Spleen (tissue), 11 donors: Measurements from ENCODE around the gene GMDS. TPM values are rescaled to one million over a fixed set of nuclear protein-coding genes. Genes with fewer than 3 reads are reported as not detected.

ENCODE experiments used
- DNase-seq: peaks from one replicate; pipeline ENCODE4 v3.0.0-alpha.2; 2020
- H3K27ac ChIP-seq, 8 donors: fragments of 200-600 bp; sonication (generic) in 7 of 8; 1 replicate in 4 of 8; 2 replicates in 4 of 8; pipeline versions ENCODE4 v1.5.0 to v1.8.0; 2016 to 2021; ENCODE audit warnings: inconsistent platforms in 4 of 8, mild to moderate bottlenecking in 4 of 8, moderate library complexity in 1 of 8
- H3K27me3 ChIP-seq, 7 donors: fragments of 200-600 bp; sonication (generic) in 6 of 7; replicated peaks in 1 of 7; 1 replicate in 4 of 7; 2 replicates in 3 of 7; pipeline versions ENCODE4 v1.5.0 to v1.8.0; 2016 to 2021; ENCODE audit warnings: inconsistent platforms in 3 of 7, mild to moderate bottlenecking in 1 of 7
- H3K36me3 ChIP-seq, 6 donors: fragments of 200-600 bp; sonication (generic) in 5 of 6; 1 replicate in 4 of 6; 2 replicates in 2 of 6; pipeline versions ENCODE4 v1.5.0 to v1.8.0; 2016 to 2021; ENCODE audit warnings: inconsistent platforms in 2 of 6
- H3K4me1 ChIP-seq, 6 donors: fragments of 200-600 bp; sonication (generic) in 5 of 6; 1 replicate in 3 of 6; 2 replicates in 3 of 6; pipeline versions ENCODE4 v1.5.0 to v1.8.0; 2016 to 2021; ENCODE audit warnings: inconsistent platforms in 3 of 6
- H3K4me3 ChIP-seq, 8 donors: fragments of 200-600 bp; sonication (generic) in 7 of 8; 1 replicate in 4 of 8; 2 replicates in 4 of 8; pipeline versions ENCODE4 v1.5.0 to v1.8.0; 2016 to 2021; ENCODE audit warnings: inconsistent platforms in 4 of 8, mild to moderate bottlenecking in 4 of 8, moderate library complexity in 2 of 8
- H3K9me3 ChIP-seq, 8 donors: fragments of 200-600 bp; sonication (generic) in 7 of 8; 1 replicate in 4 of 8; 2 replicates in 4 of 8; pipeline versions ENCODE4 v1.5.0 to v1.8.0; 2016 to 2021; ENCODE audit warnings: inconsistent platforms in 4 of 8
- POLR2A ChIP-seq, 3 donors: fragments of 450-650 bp; IDR thresholded peaks; one replicate each; pipeline ENCODE4 v1.5.1; 2017; ENCODE audit warnings: antibody characterized with exemption in 3 of 3, mild to moderate bottlenecking in 1 of 3
- POLR2AphosphoS5 ChIP-seq, 3 donors: sonication (generic); formaldehyde crosslinking; IDR thresholded peaks; one replicate each; pipeline ENCODE4 v1.5.1; 2017; ENCODE audit warnings: antibody characterized with exemption in 3 of 3
- WGBS, 5 donors: extraction: QIAGEN DNeasy Blood & Tissue Kit in 3 of 5; methylation state at CpG; one replicate each; pipeline versions ENCODE4 v1.1.5 to v1.1.7; 2013 to 2018; 5-methylcytosine and 5-hydroxymethylcytosine counted together
- intact Hi-C: fragments of 100-400 bp; cut with DNase I; formaldehyde crosslinking; loops from one replicate; pipeline ENCODE4 v1.15.0; 2023; ENCODE audit warnings: low total_unique reads
- polyA plus RNA-seq, 3 donors: library from polyadenylated mRNA; stranded (reverse); fragments of 200-250 nt; gene quantifications; one replicate each; pipeline ENCODE4 v1.2.1, GENCODE V29; 2013
- total RNA-seq, 7 donors: library from RNA; depleted of rRNA in 3 of 7; stranded (reverse); fragments of >200 nt in 3 of 7; fragmentation: NEBNext Ultra II Directional in 4 of 7; extraction: Animal tissue kit (Norgen Biotek cat#: 25700) in 4 of 7; gene quantifications; one replicate each; pipeline versions ENCODE4 v1.1.0 to v1.2.1, GENCODE V29; 2016 to 2021
- TF ChIP-seq, protein P1 (sequence below), 11 experiments: fragments of 200-600 bp in 7 of 11; fragments of 450-650 bp in 4 of 11; sonication (generic) in 4 of 11; IDR thresholded peaks in 8 of 11; conservative IDR thresholded peaks in 3 of 11; 1 replicate in 7 of 11; 2 replicates in 4 of 11; pipeline versions ENCODE4 v1.4.0 to v1.8.0; 2016 to 2021; ENCODE audit warnings: antibody characterized with exemption in 11 of 11, inconsistent platforms in 4 of 11, mild to moderate bottlenecking in 1 of 11
- donor health status: healthy with polysubstance abuse.
- donor health status: DM: no; HTN: no; CAD: no; lungs with moderate emphysema.
- donor health status: DM: no; HTN: no; CAD: no.
- donor health status: Bipolar disorder and iron deficiency.
- donor health status: healthy.
- donor health status: DM: no; HTN: no; CAD: no.
- donor health status: DM: yes; HTN: yes; CAD: no.

GMDS gene
- total and polyA plus RNA-seq, 10 donors: 9.1 to 30.8 (median 17.7) TPM

DNA sequence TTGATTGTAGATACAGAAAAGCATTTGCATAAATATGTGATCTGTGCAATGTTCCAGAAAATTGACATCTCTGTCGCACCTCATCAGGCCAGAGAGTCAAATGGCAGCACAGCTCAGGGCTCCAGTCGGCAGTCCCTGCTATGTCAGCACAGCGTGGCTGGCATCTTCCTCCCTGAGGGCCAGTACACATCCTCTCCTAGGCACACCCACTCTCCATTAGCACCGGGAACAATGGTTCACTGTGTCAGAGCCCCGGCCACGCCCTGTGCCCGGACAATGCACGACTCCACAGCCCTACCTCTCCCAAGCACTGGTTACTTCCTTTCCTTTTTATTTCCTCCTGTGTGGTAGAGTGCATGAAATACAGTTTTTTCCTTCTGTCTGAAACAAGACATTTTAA lies 520.8 kb downstream of the GMDS start:
- no peaks in the 10 kb centered on the region for H3K27me3 ChIP-seq
- peak overlapping the region in 1 of 8 donors; percentile 18 for H3K4me3 ChIP-seq
- intact Hi-C loops: no loop called here
- H3K27ac ChIP-seq: peak overlapping the region; percentile 10 to 81 (median 69)
- TF ChIP-seq, protein P1, sequence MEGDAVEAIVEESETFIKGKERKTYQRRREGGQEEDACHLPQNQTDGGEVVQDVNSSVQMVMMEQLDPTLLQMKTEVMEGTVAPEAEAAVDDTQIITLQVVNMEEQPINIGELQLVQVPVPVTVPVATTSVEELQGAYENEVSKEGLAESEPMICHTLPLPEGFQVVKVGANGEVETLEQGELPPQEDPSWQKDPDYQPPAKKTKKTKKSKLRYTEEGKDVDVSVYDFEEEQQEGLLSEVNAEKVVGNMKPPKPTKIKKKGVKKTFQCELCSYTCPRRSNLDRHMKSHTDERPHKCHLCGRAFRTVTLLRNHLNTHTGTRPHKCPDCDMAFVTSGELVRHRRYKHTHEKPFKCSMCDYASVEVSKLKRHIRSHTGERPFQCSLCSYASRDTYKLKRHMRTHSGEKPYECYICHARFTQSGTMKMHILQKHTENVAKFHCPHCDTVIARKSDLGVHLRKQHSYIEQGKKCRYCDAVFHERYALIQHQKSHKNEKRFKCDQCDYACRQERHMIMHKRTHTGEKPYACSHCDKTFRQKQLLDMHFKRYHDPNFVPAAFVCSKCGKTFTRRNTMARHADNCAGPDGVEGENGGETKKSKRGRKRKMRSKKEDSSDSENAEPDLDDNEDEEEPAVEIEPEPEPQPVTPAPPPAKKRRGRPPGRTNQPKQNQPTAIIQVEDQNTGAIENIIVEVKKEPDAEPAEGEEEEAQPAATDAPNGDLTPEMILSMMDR (IDR thresholded peaks at IDR 0.05 in 8 of 11, conservative IDR thresholded peaks at IDR 0.05 in 3 of 11): no peak
- TF ChIP-seq POLR2AphosphoS5 (IDR thresholded peaks at IDR 0.05): peak; percentile 53 to 74 (median 64)
- no peaks in the 10 kb centered on the region for H3K9me3 ChIP-seq
- WGBS, 5 donors: 45 to 70% (median 48%) methylated on average over 8 of the region's 8 CpGs
- peaks cover 0 to 12% (median 0%) of the 10 kb centered on the region in 6 donors for H3K4me1 ChIP-seq
- DNase-seq: peak; percentile 86
- peaks cover 0 to 19% (median 0%) of the 10 kb centered on the region in 6 donors for H3K36me3 ChIP-seq

DNA sequence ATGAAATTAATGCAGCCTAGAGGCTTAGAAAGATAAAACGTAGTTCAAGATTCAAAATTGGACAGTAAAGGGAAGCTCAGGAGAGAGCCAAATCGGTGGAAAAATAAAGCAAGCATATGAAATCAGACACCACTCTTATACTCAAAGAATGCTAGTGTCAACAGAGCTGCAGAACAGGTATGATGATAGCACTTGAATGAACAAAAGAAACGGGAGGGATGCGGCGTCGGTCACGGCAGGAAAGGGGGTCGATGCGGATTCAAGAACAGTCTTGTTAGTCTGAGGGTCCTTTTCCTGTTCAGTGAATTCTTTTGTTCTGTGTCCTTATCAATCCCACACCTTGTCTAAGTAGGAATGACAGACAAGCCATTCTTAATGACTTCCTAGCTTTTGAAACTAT lies 521.3 kb downstream of the GMDS start:
- intact Hi-C loops: no loop called here
- TF ChIP-seq, protein P1 (IDR thresholded peaks at IDR 0.05 in 8 of 11, conservative IDR thresholded peaks at IDR 0.05 in 3 of 11): no peak
- TF ChIP-seq POLR2A (IDR thresholded peaks at IDR 0.05): no peak
- TF ChIP-seq POLR2AphosphoS5 (IDR thresholded peaks at IDR 0.05): no peak

DNA sequence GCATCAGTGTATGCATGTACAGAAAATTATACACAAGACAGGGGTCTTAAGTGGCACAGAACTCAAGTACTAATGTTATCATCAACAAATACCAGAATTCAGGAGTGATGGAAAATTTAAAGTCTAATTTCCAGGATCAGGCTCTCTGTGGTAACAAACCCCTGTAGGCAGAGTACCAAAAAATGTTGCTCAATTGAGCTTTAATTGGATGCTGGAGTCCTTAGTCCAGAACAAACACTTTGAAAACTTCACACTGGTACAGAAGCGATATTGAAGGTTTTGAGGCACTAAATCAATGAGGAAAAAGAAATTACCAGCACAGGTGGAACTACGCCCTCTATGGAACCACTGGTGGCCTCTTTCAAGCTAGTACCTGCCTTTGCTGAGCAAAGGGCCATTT lies 522.6 kb downstream of the GMDS start:
- Histone ChIP-seq H3K36me3 (peaks cover 0 to 19% (median 0%) of the 10 kb centered on the region in 6 donors), H3K9me3 (no peaks in the 10 kb centered on the region), H3K4me3 (no peak overlapping the region), H3K4me1 (peaks cover 0 to 12% (median 0%) of the 10 kb centered on the region in 6 donors), H3K27me3 (no peaks in the 10 kb centered on the region), H3K27ac (no peak overlapping the region)
- no peak for DNase-seq
- TF ChIP-seq POLR2A (IDR thresholded peaks at IDR 0.05) (no peak), POLR2AphosphoS5 (IDR thresholded peaks at IDR 0.05) (no peak)
- TF ChIP-seq, protein P1 (IDR thresholded peaks at IDR 0.05 in 8 of 11, conservative IDR thresholded peaks at IDR 0.05 in 3 of 11): no peak
- 94 to 98% (median 98%) methylated on average over 2 of the region's 2 CpGs for WGBS, 5 donors
- intact Hi-C loops: no loop called here

More for the DNA sequence above, 521.3 kb downstream of the GMDS start:
- Histone ChIP-seq H3K27me3 (no peaks in the 10 kb centered on the region), H3K36me3 (peaks cover 0 to 19% (median 0%) of the 10 kb centered on the region in 6 donors), H3K4me3 (no peak overlapping the region), H3K9me3 (no peaks in the 10 kb centered on the region), H3K4me1 (peaks cover 0 to 12% (median 0%) of the 10 kb centered on the region in 6 donors), H3K27ac (peak overlapping the region in 7 of 8 donors; percentile 63 to 81 (median 71))
- WGBS, 5 donors: 68 to 84% (median 79%) methylated on average over 9 of the region's 9 CpGs
- DNase-seq: no peak

DNA sequence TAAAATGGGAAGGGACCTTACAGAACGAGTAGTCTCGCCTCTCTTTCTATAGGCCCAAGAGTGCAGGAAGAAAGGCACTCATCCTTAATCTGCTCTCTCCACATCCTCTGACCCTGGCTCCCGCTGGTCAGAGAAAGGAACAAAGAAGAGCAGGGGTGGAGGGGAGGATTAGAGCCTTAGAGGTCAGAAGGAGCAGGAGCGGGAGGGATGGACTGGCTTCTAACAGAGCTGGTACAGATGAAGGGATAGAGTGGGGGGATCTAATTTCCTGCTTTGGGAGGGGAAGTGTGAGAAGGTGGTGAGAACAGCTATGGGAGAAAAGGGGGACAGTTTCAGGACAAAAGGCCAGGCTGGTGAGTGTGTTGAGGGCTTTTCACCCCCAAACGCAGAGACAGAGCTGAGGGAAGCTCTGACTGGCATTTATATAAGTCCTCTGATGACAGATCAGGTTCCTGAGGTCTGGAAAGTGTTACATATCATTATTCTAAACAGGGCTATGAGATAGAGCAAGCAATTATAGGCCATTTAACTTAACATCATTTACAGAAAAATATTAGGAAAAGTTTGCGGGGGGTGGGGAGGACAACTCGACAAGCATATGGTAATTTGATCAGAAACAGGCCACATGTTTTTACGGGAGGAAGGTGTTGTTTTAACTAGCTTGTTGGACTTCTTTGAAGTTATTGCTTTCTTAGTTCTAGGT lies 524.6 kb downstream of the GMDS start:
- no peaks in the 10 kb centered on the region for H3K9me3 ChIP-seq
- intact Hi-C loops: no loop called here
- no peak overlapping the region for H3K27ac ChIP-seq
- H3K4me1 ChIP-seq: peaks cover 0 to 12% (median 0%) of the 10 kb centered on the region in 6 donors
- WGBS, 5 donors: 82 to 88% (median 87%) methylated on average over 8 of the region's 8 CpGs
- H3K4me3 ChIP-seq: no peak overlapping the region
- H3K36me3 ChIP-seq: peaks cover 0 to 12% (median 0%) of the 10 kb centered on the region in 6 donors
- TF ChIP-seq, protein P1 (IDR thresholded peaks at IDR 0.05 in 8 of 11, conservative IDR thresholded peaks at IDR 0.05 in 3 of 11): no peak
- no peak for TF ChIP-seq POLR2A (IDR thresholded peaks at IDR 0.05)
- no peak for TF ChIP-seq POLR2AphosphoS5 (IDR thresholded peaks at IDR 0.05)
- no peaks in the 10 kb centered on the region for H3K27me3 ChIP-seq
- no peak for DNase-seq
